NCI-H1436 (cell line): Measurements from ENCODE around the gene LGALS3.

ENCODE experiments used
- DNase-seq: peaks from one replicate; lab custom pipeline; 2025; lab: John Stamatoyannopoulos, UW

Gene LGALS3

GRCh38 chr14:55131370-55132137, 2.5 kb downstream of the LGALS3 start:
- no peak for DNase-seq

GRCh38 chr14:55133416-55133815, 4.4 kb downstream of the LGALS3 start:
- no peak for DNase-seq

GRCh38 chr14:55136241-55136640, 7.2 kb downstream of the LGALS3 start:
- no peak for DNase-seq

GRCh38 chr14:55136885-55137786, 8.1 kb downstream of the LGALS3 start:
- DNase-seq = no peak

- DNase-seq = no peak
Observed at GRCh38 chr14:55138091-55138490, 9.0 kb downstream of the LGALS3 start.

- no peak for DNase-seq
Observed at GRCh38 chr14:55139141-55139540, 10.1 kb downstream of the LGALS3 start.

- DNase-seq = no peak
Observed at GRCh38 chr14:55139696-55140509, 10.9 kb downstream of the LGALS3 start.

- no peak for DNase-seq
Observed at GRCh38 chr14:55141825-55142224, 12.8 kb downstream of the LGALS3 start.

GRCh38 chr14:55142466-55142865, 13.4 kb downstream of the LGALS3 start:
- DNase-seq = no peak

- DNase-seq = no peak
Observed at GRCh38 chr14:55146425-55146824, 17.4 kb downstream of the LGALS3 start.

- DNase-seq = no peak
Observed at GRCh38 chr14:55151601-55152000, 22.5 kb downstream of the LGALS3 start.

- DNase-seq = no peak
Observed at GRCh38 chr14:55152052-55152753, 23.2 kb downstream of the LGALS3 start.

GRCh38 chr14:55153951-55154350, 24.9 kb downstream of the LGALS3 start:
- no peak for DNase-seq

- no peak for DNase-seq
Observed at GRCh38 chr14:55157080-55157479, 28.0 kb downstream of the LGALS3 start.

- no peak for DNase-seq
Observed at GRCh38 chr14:55158412-55158811, 29.4 kb downstream of the LGALS3 start.

- no peak for DNase-seq
Observed at GRCh38 chr14:55160989-55161388, 31.9 kb downstream of the LGALS3 start.

- no peak for DNase-seq
Observed at GRCh38 chr14:55170526-55170925, 41.5 kb downstream of the LGALS3 start.

- no peak for DNase-seq
Observed at GRCh38 chr14:55180006-55180405, 51.0 kb downstream of the LGALS3 start.

- DNase-seq = no peak
Observed at GRCh38 chr14:55180434-55180833, 51.4 kb downstream of the LGALS3 start.

GRCh38 chr14:55188686-55189295, 59.7 kb downstream of the LGALS3 start:
- DNase-seq = no peak

- DNase-seq = no peak
Observed at GRCh38 chr14:55190906-55191202, 61.8 kb downstream of the LGALS3 start.
